ENCODE measurements around the gene XRCC6.
"Not testable (repeated sequence)": the region's sequence is repeated elsewhere in the genome, so short reads cannot be mapped to it uniquely, and the experiment has no call there.

The XRCC6 gene

GRCh38 chr22:41621099-41621910 lies at the start of gene XRCC6:
Gene XRCC6 (plus strand): TSS chr22:41621295. CDS start chr22:41622005, 710 bp downstream.
- no peak for TF ChIP-seq POU6F1 (CRISPR knock-in tag; IDR thresholded peaks at IDR 0.05; ENCODE audit: borderline replicate concordance, low read depth)
- peak; percentile 87 for ATAC-seq

GRCh38 chr22:41571786-41572185 lies 49.3 kb upstream of the XRCC6 start:
- ATAC-seq = no peak
- TF ChIP-seq RARB (CRISPR knock-in tag; IDR thresholded peaks at IDR 0.05) (no peak), CREB5 (CRISPR knock-in tag; IDR thresholded peaks at IDR 0.05; ENCODE audit: low read depth) (no peak), ZNF565 (CRISPR knock-in tag; conservative IDR thresholded peaks at IDR 0.05; ENCODE audit: low read depth) (no peak)

GRCh38 chr22:41572305-41572704 lies 48.8 kb upstream of the XRCC6 start:
- not testable (repeated sequence) for ATAC-seq

GRCh38 chr22:41573677-41574076 lies 47.4 kb upstream of the XRCC6 start:
- TF ChIP-seq PATZ1 (CRISPR knock-in tag; IDR thresholded peaks at IDR 0.05; ENCODE audit: borderline replicate concordance) (no peak), CSRNP3 (CRISPR knock-in tag; IDR thresholded peaks at IDR 0.05) (no peak), CSDC2 (CRISPR knock-in tag; IDR thresholded peaks at IDR 0.05) (no peak), GLIS3 (CRISPR knock-in tag; IDR thresholded peaks at IDR 0.05) (no peak), BACH2 (CRISPR knock-in tag; IDR thresholded peaks at IDR 0.05; ENCODE audit: borderline replicate concordance) (no peak), TSHZ2 (CRISPR knock-in tag; IDR thresholded peaks at IDR 0.05) (no peak), ZNF565 (CRISPR knock-in tag; conservative IDR thresholded peaks at IDR 0.05; ENCODE audit: low read depth) (no peak), POU6F1 (CRISPR knock-in tag; IDR thresholded peaks at IDR 0.05; ENCODE audit: borderline replicate concordance, low read depth) (no peak), ZC3H10 (CRISPR knock-in tag; IDR thresholded peaks at IDR 0.05) (no peak), ZNF70 (CRISPR knock-in tag; IDR thresholded peaks at IDR 0.05) (no peak), CREB5 (CRISPR knock-in tag; IDR thresholded peaks at IDR 0.05; ENCODE audit: low read depth) (no peak), ZFP30 (CRISPR knock-in tag; IDR thresholded peaks at IDR 0.05) (no peak), ARNTL (CRISPR knock-in tag; IDR thresholded peaks at IDR 0.05; ENCODE audit: borderline replicate concordance, low read depth) (no peak), PPARA (CRISPR knock-in tag; IDR thresholded peaks at IDR 0.05; ENCODE audit: borderline replicate concordance) (no peak), TCF4 (CRISPR knock-in tag; IDR thresholded peaks at IDR 0.05; ENCODE audit: borderline replicate concordance) (no peak), TOX (CRISPR knock-in tag; IDR thresholded peaks at IDR 0.05; ENCODE audit: borderline replicate concordance) (no peak), ESRRG (CRISPR knock-in tag; IDR thresholded peaks at IDR 0.05) (no peak), SNAI2 (CRISPR knock-in tag; IDR thresholded peaks at IDR 0.05) (no peak), ZNF8 (CRISPR knock-in tag; IDR thresholded peaks at IDR 0.05) (no peak), RARB (CRISPR knock-in tag; IDR thresholded peaks at IDR 0.05) (no peak)
- no peak for ATAC-seq

Data from SK-N-SH treated with all-trans-retinoic acid at 6 μM for 48 hours (cell line).